GM21526 (cell line): ENCODE measurements around the gene STXBP6.
"Not testable (repeated sequence)": the region's sequence is repeated elsewhere in the genome, so short reads cannot be mapped to it uniquely, and the experiment has no call there.

Source experiments
- ATAC-seq: cut with Tn5 transposase; IDR thresholded peaks from one replicate; pipeline ENCODE4 v1.9.1; 2021; ENCODE audit warnings: moderate library complexity; ENCODE audit not compliant: unreplicated experiment, low FRiP score

Gene STXBP6

GRCh38 chr14:24814944-24815343 is 235.0 kb downstream of the STXBP6 start:
- no peak for ATAC-seq

- no peak for ATAC-seq
These were observed 235.6 kb downstream of the STXBP6 start for GRCh38 chr14:24814346-24814745.

- ATAC-seq: no peak
These were observed 236.1 kb downstream of the STXBP6 start for GRCh38 chr14:24813819-24814259.

GRCh38 chr14:24813089-24813815 is 236.7 kb downstream of the STXBP6 start:
- ATAC-seq: no peak

- no peak for ATAC-seq
These were observed 240.8 kb downstream of the STXBP6 start for GRCh38 chr14:24809135-24809534.

GRCh38 chr14:24808412-24808811 is 241.5 kb downstream of the STXBP6 start:
- ATAC-seq: no peak

GRCh38 chr14:24806061-24806678 is 243.8 kb downstream of the STXBP6 start:
- peak; percentile 76 for ATAC-seq

- ATAC-seq: no peak
These were observed 245.3 kb downstream of the STXBP6 start for GRCh38 chr14:24804552-24805212.

GRCh38 chr14:24803933-24804494 is 245.9 kb downstream of the STXBP6 start:
- ATAC-seq: no peak

- ATAC-seq: not testable (repeated sequence)
These were observed 246.5 kb downstream of the STXBP6 start for GRCh38 chr14:24803426-24803825.

- ATAC-seq: no peak
These were observed 247.7 kb downstream of the STXBP6 start for GRCh38 chr14:24802236-24802635.

GRCh38 chr14:24801024-24801423 is 248.9 kb downstream of the STXBP6 start:
- ATAC-seq: no peak

GRCh38 chr14:24798911-24799462 is 251.0 kb downstream of the STXBP6 start:
- no peak for ATAC-seq

GRCh38 chr14:24795406-24795805 is 254.5 kb downstream of the STXBP6 start:
- ATAC-seq: no peak

GRCh38 chr14:24794644-24795305 is 255.2 kb downstream of the STXBP6 start:
- no peak for ATAC-seq

- ATAC-seq: no peak
These were observed 259.8 kb downstream of the STXBP6 start for GRCh38 chr14:24790196-24790595.

GRCh38 chr14:24789378-24789884 is 260.5 kb downstream of the STXBP6 start:
- no peak for ATAC-seq

- no peak for ATAC-seq
These were observed 264.2 kb downstream of the STXBP6 start for GRCh38 chr14:24785698-24786097.

GRCh38 chr14:24784981-24785380 is 265.0 kb downstream of the STXBP6 start:
- ATAC-seq: no peak

GRCh38 chr14:24783791-24784190 is 266.2 kb downstream of the STXBP6 start:
- ATAC-seq: no peak
